Psoas muscle (tissue), 8 donors: Measurements from ENCODE around the gene ATG7. TPM values are rescaled to one million over a fixed set of nuclear protein-coding genes. Genes with fewer than 3 reads are reported as not detected.
"Not testable (repeated sequence)": the region's sequence is repeated elsewhere in the genome, so short reads cannot be mapped to it uniquely, and the experiment has no call there.

Experiments used
- ATAC-seq, 4 donors: fragments of 200-7000 bp; cut with Tn5 transposase; one replicate each; pipeline ENCODE4 v1.9.1; 2020; ENCODE audit warnings: moderate library complexity in 3 of 4, mild to moderate bottlenecking in 2 of 4
- DNase-seq, 2 donors: peaks; one replicate each; pipeline ENCODE4 v3.0.0-alpha.2; 2020
- H3K27ac ChIP-seq: fragments of 200-600 bp; one replicate; pipeline ENCODE4 v1.8.0; 2022
- H3K27me3 ChIP-seq, 3 donors: fragments of 200-600 bp in 1 of 3; one replicate each; pipeline versions ENCODE4 v1.6.1 to v1.8.0; 2013 to 2022; ENCODE audit warnings: low read length in 2 of 3, mild to moderate bottlenecking in 2 of 3, moderate library complexity in 1 of 3; ENCODE audit not compliant: insufficient read depth in 3 of 3
- H3K36me3 ChIP-seq, 2 donors: fragments of 200-600 bp in 1 of 2; one replicate each; pipeline versions ENCODE4 v1.6.1 to v1.8.0; 2013 to 2022; ENCODE audit warnings: low read depth in 1 of 2, mild to moderate bottlenecking in 1 of 2, moderate library complexity in 1 of 2; ENCODE audit not compliant: insufficient read depth in 1 of 2
- H3K4me1 ChIP-seq: fragments of 200-600 bp; one replicate; pipeline ENCODE4 v1.8.0; 2022
- H3K4me3 ChIP-seq: fragments of 200-600 bp; one replicate; pipeline ENCODE4 v1.8.0; 2022; ENCODE audit warnings: mild to moderate bottlenecking
- H3K9me3 ChIP-seq: fragments of 200-600 bp; one replicate; pipeline ENCODE4 v1.8.0; 2022
- CTCF ChIP-seq: fragments of 200-600 bp; IDR thresholded peaks from one replicate; pipeline ENCODE4 v1.8.0; 2022; ENCODE audit warnings: antibody characterized with exemption
- WGBS, 3 donors: extraction: QIAGEN DNeasy Blood & Tissue Kit; methylation state at CpG; one replicate each; pipeline versions ENCODE4 v1.1.6 to v1.1.7; 2013; 5-methylcytosine and 5-hydroxymethylcytosine counted together
- intact Hi-C, 2 donors: fragments of 100-400 bp; cut with DNase I; formaldehyde crosslinking; loops; one replicate each; pipeline versions ENCODE4 v1.11.0 to v1.14.2; 2022
- polyA plus RNA-seq, 3 donors: library from polyadenylated mRNA; stranded (reverse); fragments of 200-250 nt; gene quantifications; one replicate each; pipeline ENCODE4 v1.2.3, GENCODE V29; 2013
- total RNA-seq, 4 donors: library from RNA; stranded (reverse); fragmentation: NEBNext Ultra II Directional in 2 of 4; extraction: Animal tissue kit (Norgen Biotek cat#: 25700) in 2 of 4; gene quantifications; one replicate each; pipeline versions ENCODE4 v1.2.1 to v1.2.4, GENCODE V29; 2021 to 2023
- donor health status: healthy with polysubstance abuse.
- donor health status: DM: no; HTN: no; CAD: no; lungs with moderate emphysema.
- donor health status: Bipolar disorder and iron deficiency.
- donor health status: healthy.
- donor health status: DM: yes; HTN: yes; CAD: no.
- donor health status: DM: no; HTN: no; CAD: no.
- donor health status: DM: no; HTN: no; CAD: no.
- donor health status: DM: yes; HTN: yes; CAD: no.

ATG7 gene
- total and polyA plus RNA-seq, 7 donors = 5.9 to 15.0 (median 13.5) TPM

- Histone ChIP-seq H3K27ac (peak overlapping the region; percentile 81), H3K9me3 (no peaks in the 10 kb centered on the region), H3K4me3 (peak overlapping the region; percentile 10), H3K36me3 (no peaks in the 10 kb centered on the region), H3K4me1 (peaks cover 65% of the 10 kb centered on the region), H3K27me3 (no peaks in the 10 kb centered on the region)
- WGBS, 3 donors = 16 to 28% (median 18%) methylated on average over 14 of the region's 14 CpGs
- TF ChIP-seq CTCF = no peak
- no peak for DNase-seq
- intact Hi-C loops = no loop called here
- ATAC-seq = peak; percentile 43 to 61 (median 53)
Measured at GRCh38 chr3:11592445-11593298, 320.5 kb downstream of the ATG7 start.

- H3K36me3 ChIP-seq = no peaks in the 10 kb centered on the region
- TF ChIP-seq CTCF = no peak
- peaks cover 63% of the 10 kb centered on the region for H3K4me1 ChIP-seq
- peak overlapping the region; percentile 81 for H3K27ac ChIP-seq
- intact Hi-C loops = no loop called here
- no peaks in the 10 kb centered on the region for H3K27me3 ChIP-seq
- H3K4me3 ChIP-seq = no peak overlapping the region
- no peaks in the 10 kb centered on the region for H3K9me3 ChIP-seq
- ATAC-seq (no peak), DNase-seq (no peak)
- 54 to 62% (median 55%) methylated on average over 10 of the region's 10 CpGs for WGBS, 3 donors
Measured at GRCh38 chr3:11593318-11594034, 321.3 kb downstream of the ATG7 start.

GRCh38 chr3:11595024-11595423 is 322.8 kb downstream of the ATG7 start:
- 96 to 99% (median 97%) methylated on average over 5 of the region's 5 CpGs for WGBS, 3 donors
- H3K27me3 ChIP-seq, H3K9me3 ChIP-seq, H3K36me3 ChIP-seq, H3K4me3 ChIP-seq, intact Hi-C loops, ATAC-seq, H3K27ac ChIP-seq, DNase-seq: not testable (repeated sequence)
- H3K4me1 ChIP-seq = peaks cover 61% of the 10 kb centered on the region

GRCh38 chr3:11596387-11596786 is 324.2 kb downstream of the ATG7 start:
- no peak for TF ChIP-seq CTCF
- Histone ChIP-seq H3K36me3 (no peaks in the 10 kb centered on the region), H3K4me3 (no peak overlapping the region), H3K27ac (peak overlapping the region; percentile 51), H3K27me3 (no peaks in the 10 kb centered on the region), H3K4me1 (peaks cover 59% of the 10 kb centered on the region), H3K9me3 (no peaks in the 10 kb centered on the region)
- DNase-seq (no peak), ATAC-seq (no peak)
- intact Hi-C loops = no loop called here
- 72 to 85% (median 74%) methylated on average over 7 of the region's 7 CpGs for WGBS, 3 donors
